HepG2 (cell line): ENCODE measurements around the gene DOCK4. TPM values are rescaled to one million over a fixed set of nuclear protein-coding genes. Genes with fewer than 3 reads are reported as not detected.

Experiments
- ARID2 ChIP-seq: sonication (generic); formaldehyde crosslinking; IDR thresholded peaks from 2 replicates; pipeline ENCODE4 v1.8.1; 2022; ENCODE audit warnings: mild to moderate bottlenecking, missing genetic modification reagents, borderline replicate concordance
- CCAR2 ChIP-seq: fragments of 200-400 bp; formaldehyde crosslinking; optimal IDR thresholded peaks from 2 replicates; pipeline ENCODE3; 2018; ENCODE audit warnings: low read depth, mild to moderate bottlenecking, low read length, moderate library complexity
- FOXJ3 ChIP-seq: sonication (generic); formaldehyde crosslinking; IDR thresholded peaks from 2 replicates; pipeline ENCODE4 v1.4.0; 2020; ENCODE audit warnings: missing genetic modification reagents, mild to moderate bottlenecking, borderline replicate concordance
- FOXK2 ChIP-seq: fragments of 450-650 bp; IDR thresholded peaks from 2 replicates; pipeline ENCODE4 v1.6.1; 2016
- KDM5A ChIP-seq: fragments of 200-600 bp; sonication (generic); IDR thresholded peaks from 2 replicates; pipeline ENCODE4 v1.7.0; 2018; ENCODE audit warnings: antibody characterized with exemption, mild to moderate bottlenecking, low read length, borderline replicate concordance
- KDM6A ChIP-seq: IDR thresholded peaks from 2 replicates; pipeline ENCODE4 v1.6.1; 2016; ENCODE audit warnings: low read depth
- KLF13 ChIP-seq: sonication (generic); formaldehyde crosslinking; IDR thresholded peaks from 2 replicates; pipeline ENCODE4 v1.4.0; 2020; ENCODE audit warnings: mild to moderate bottlenecking, missing genetic modification reagents
- MXD4 ChIP-seq: IDR thresholded peaks from 2 replicates; pipeline ENCODE4 v1.6.1; 2016; ENCODE audit warnings: mild to moderate bottlenecking, missing biosample characterization, missing genetic modification reagents
- MXI1 ChIP-seq: IDR thresholded peaks from 3 replicates; pipeline ENCODE4 v1.6.1; 2012; ENCODE audit warnings: low read depth, low read length, inconsistent platforms, borderline replicate concordance
- MZF1 ChIP-seq: sonication (generic); formaldehyde crosslinking; IDR thresholded peaks from 2 replicates; pipeline ENCODE4 v1.8.1; 2023; ENCODE audit warnings: mild to moderate bottlenecking, missing genetic modification reagents, borderline replicate concordance
- SIN3A ChIP-seq: IDR thresholded peaks from 2 replicates; pipeline ENCODE4 v1.6.1; 2011; ENCODE audit warnings: low read depth, mild to moderate bottlenecking, control low read depth, low read length, borderline replicate concordance
- SMC3 ChIP-seq: IDR thresholded peaks from 2 replicates; pipeline ENCODE4 v1.6.1; 2011; ENCODE audit warnings: low read length, improper control_type of control experiment
- THAP11 ChIP-seq: IDR thresholded peaks from 2 replicates; pipeline ENCODE4 v1.6.1; 2016; ENCODE audit warnings: missing biosample characterization, missing genetic modification reagents
- ZNF790 ChIP-seq: sonication (generic); formaldehyde crosslinking; IDR thresholded peaks from 2 replicates; pipeline ENCODE4 v1.8.0; 2022; ENCODE audit warnings: missing genetic modification reagents, mild to moderate bottlenecking, borderline replicate concordance
- ZNF839 ChIP-seq: sonication (generic); formaldehyde crosslinking; IDR thresholded peaks from 2 replicates; pipeline ENCODE4 v1.4.0; 2020; ENCODE audit warnings: missing genetic modification reagents, mild to moderate bottlenecking, borderline replicate concordance
- polyA plus RNA-seq, 8 experiments: library from polyadenylated mRNA; depleted of rRNA in 3 of 8; stranded (reverse) in 7 of 8; unstranded in 1 of 8; fragments of >200 nt; fragmentation: Illumina TruSeq in 4 of 8; extraction: Trizol in 4 of 8; gene quantifications; 2 replicates each; pipeline versions ENCODE4 v1.2.1 to v1.2.3, GENCODE V29; 2011 to 2016; ENCODE audit warnings: low read depth in 4 of 8, missing spikeins in 1 of 8, mixed read lengths in 1 of 8; ENCODE audit not compliant: insufficient read depth in 1 of 8
- total RNA-seq, 5 experiments: library from RNA; depleted of rRNA; stranded (reverse); fragments of >200 nt; fragmentation: Illumina TruSeq; extraction: Trizol; gene quantifications; 2 replicates each; pipeline ENCODE4 v1.2.3, GENCODE V29; 2016; ENCODE audit warnings: low read depth in 1 of 5
- TF ChIP-seq, protein P1 (sequence below): sonication (generic); formaldehyde crosslinking; IDR thresholded peaks from 2 replicates; pipeline ENCODE4 v1.8.0; 2022; ENCODE audit warnings: mild to moderate bottlenecking, missing genetic modification reagents, moderate library complexity
- TF ChIP-seq, protein P2 (sequence below): sonication (generic); formaldehyde crosslinking; IDR thresholded peaks from 2 replicates; pipeline ENCODE4 v1.4.0; 2020; ENCODE audit warnings: missing genetic modification reagents, borderline replicate concordance
- TF ChIP-seq, protein P3 (sequence below): sonication (generic); formaldehyde crosslinking; IDR thresholded peaks from 2 replicates; pipeline ENCODE4 v1.4.0; 2020; ENCODE audit warnings: missing genetic modification reagents, mild to moderate bottlenecking, borderline replicate concordance
- TF ChIP-seq, protein P4 (sequence below): sonication (generic); formaldehyde crosslinking; IDR thresholded peaks from 2 replicates; pipeline ENCODE4 v1.5.0; 2020; ENCODE audit warnings: missing genetic modification reagents
- TF ChIP-seq, protein P5 (sequence below): sonication (generic); formaldehyde crosslinking; IDR thresholded peaks from 2 replicates; pipeline ENCODE4 v1.4.0; 2020; ENCODE audit warnings: missing genetic modification reagents

The DOCK4 gene
- total and polyA plus RNA-seq, 2 of the 13 experiments (the other 11 are each of a cell fraction or from before 2014, with no cell fraction given) = 13.5 to 17.4 TPM

DNA sequence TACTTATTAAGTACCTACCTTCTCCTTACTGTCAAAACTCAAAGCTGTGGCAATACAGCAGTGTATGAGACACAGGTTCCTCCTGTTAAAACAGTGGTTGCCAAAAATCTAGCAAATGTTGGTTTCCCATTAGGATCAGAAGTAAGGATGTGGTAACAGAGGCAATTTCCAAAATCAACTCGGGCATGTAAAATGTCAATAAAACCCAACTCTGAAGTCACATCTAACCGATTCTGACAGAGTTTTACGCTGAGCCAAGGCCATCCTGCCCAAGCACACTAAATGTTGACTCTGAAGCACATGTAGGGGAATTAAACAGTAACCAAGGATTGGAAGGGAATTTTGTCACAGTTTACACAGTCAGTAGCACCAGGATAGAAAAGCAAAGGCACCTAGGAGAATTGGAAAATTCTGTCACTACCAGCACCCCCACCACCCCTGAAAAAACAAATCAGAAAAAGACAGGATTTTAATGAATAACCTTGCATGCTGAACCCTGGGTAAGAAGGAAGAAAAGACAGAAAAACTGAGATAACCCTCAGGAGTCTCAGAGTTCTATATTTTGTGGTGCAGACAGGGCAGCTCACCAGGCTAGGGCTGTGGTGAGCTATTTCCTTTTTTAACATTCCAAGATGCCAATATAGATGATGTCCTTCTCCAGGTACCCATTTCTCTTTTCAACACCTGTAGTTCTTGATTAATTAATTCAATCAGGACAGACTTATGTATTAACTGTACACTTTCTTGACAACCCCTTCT is 119.5 kb downstream of the DOCK4 start (continued):
- TF ChIP-seq MXI1 (peak; percentile 60; the same call in 1 of the 3 replicates), ZNF839 (no peak), THAP11 (CRISPR knock-in tag) (peak; percentile 48), KLF13 (no peak), MZF1 (no peak), FOXJ3 (CRISPR knock-in tag) (peak; percentile 42; the same call in 1 of the 2 replicates), KDM6A (CRISPR knock-in tag) (no peak), ARID2 (CRISPR knock-in tag) (no peak), SIN3A (no peak), ZNF790 (CRISPR knock-in tag) (no peak), FOXK2 (no peak), SMC3 (no peak), MXD4 (CRISPR knock-in tag) (peak; percentile 45; the same call in 1 of the 2 replicates), KDM5A (no peak), CCAR2 (no peak)
- TF ChIP-seq, protein P1, sequence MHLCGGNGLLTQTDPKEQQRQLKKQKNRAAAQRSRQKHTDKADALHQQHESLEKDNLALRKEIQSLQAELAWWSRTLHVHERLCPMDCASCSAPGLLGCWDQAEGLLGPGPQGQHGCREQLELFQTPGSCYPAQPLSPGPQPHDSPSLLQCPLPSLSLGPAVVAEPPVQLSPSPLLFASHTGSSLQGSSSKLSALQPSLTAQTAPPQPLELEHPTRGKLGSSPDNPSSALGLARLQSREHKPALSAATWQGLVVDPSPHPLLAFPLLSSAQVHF (CRISPR knock-in tag) = no peak
- TF ChIP-seq, protein P2, sequence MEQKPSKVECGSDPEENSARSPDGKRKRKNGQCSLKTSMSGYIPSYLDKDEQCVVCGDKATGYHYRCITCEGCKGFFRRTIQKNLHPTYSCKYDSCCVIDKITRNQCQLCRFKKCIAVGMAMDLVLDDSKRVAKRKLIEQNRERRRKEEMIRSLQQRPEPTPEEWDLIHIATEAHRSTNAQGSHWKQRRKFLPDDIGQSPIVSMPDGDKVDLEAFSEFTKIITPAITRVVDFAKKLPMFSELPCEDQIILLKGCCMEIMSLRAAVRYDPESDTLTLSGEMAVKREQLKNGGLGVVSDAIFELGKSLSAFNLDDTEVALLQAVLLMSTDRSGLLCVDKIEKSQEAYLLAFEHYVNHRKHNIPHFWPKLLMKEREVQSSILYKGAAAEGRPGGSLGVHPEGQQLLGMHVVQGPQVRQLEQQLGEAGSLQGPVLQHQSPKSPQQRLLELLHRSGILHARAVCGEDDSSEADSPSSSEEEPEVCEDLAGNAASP (CRISPR knock-in tag) = peak; percentile 66
- TF ChIP-seq, protein P3, sequence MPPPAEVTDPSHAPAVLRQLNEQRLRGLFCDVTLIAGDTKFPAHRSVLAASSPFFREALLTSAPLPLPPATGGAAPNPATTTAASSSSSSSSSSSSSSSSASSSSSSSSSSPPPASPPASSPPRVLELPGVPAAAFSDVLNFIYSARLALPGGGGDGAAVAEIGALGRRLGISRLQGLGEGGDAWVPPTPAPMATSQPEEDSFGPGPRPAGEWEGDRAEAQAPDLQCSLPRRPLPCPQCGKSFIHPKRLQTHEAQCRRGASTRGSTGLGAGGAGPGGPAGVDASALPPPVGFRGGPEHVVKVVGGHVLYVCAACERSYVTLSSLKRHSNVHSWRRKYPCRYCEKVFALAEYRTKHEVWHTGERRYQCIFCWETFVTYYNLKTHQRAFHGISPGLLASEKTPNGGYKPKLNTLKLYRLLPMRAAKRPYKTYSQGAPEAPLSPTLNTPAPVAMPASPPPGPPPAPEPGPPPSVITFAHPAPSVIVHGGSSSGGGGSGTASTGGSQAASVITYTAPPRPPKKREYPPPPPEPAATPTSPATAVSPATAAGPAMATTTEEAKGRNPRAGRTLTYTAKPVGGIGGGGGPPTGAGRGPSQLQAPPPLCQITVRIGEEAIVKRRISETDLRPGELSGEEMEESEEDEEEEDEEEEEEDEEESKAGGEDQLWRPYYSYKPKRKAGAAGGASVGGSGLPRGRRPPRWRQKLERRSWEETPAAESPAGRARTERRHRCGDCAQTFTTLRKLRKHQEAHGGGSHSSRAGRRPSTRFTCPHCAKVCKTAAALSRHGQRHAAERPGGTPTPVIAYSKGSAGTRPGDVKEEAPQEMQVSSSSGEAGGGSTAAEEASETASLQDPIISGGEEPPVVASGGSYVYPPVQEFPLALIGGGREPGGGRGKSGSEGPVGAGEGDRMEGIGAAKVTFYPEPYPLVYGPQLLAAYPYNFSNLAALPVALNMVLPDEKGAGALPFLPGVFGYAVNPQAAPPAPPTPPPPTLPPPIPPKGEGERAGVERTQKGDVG (CRISPR knock-in tag) = no peak
- TF ChIP-seq, protein P4, sequence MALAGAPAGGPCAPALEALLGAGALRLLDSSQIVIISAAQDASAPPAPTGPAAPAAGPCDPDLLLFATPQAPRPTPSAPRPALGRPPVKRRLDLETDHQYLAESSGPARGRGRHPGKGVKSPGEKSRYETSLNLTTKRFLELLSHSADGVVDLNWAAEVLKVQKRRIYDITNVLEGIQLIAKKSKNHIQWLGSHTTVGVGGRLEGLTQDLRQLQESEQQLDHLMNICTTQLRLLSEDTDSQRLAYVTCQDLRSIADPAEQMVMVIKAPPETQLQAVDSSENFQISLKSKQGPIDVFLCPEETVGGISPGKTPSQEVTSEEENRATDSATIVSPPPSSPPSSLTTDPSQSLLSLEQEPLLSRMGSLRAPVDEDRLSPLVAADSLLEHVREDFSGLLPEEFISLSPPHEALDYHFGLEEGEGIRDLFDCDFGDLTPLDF = no peak
- TF ChIP-seq, protein P5, sequence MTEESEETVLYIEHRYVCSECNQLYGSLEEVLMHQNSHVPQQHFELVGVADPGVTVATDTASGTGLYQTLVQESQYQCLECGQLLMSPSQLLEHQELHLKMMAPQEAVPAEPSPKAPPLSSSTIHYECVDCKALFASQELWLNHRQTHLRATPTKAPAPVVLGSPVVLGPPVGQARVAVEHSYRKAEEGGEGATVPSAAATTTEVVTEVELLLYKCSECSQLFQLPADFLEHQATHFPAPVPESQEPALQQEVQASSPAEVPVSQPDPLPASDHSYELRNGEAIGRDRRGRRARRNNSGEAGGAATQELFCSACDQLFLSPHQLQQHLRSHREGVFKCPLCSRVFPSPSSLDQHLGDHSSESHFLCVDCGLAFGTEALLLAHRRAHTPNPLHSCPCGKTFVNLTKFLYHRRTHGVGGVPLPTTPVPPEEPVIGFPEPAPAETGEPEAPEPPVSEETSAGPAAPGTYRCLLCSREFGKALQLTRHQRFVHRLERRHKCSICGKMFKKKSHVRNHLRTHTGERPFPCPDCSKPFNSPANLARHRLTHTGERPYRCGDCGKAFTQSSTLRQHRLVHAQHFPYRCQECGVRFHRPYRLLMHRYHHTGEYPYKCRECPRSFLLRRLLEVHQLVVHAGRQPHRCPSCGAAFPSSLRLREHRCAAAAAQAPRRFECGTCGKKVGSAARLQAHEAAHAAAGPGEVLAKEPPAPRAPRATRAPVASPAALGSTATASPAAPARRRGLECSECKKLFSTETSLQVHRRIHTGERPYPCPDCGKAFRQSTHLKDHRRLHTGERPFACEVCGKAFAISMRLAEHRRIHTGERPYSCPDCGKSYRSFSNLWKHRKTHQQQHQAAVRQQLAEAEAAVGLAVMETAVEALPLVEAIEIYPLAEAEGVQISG (CRISPR knock-in tag) = no peak
